ENCODE measurements around the gene SORCS2. TPM values are rescaled to one million over a fixed set of nuclear protein-coding genes. Genes with fewer than 3 reads are reported as not detected.

Gene SORCS2
- total and polyA plus RNA-seq, 12 donors: 0.67 to 15.5 (median 1.3) TPM

GRCh38 chr4:7593646-7594412, 401.5 kb downstream of the SORCS2 start:
- no peak for TF ChIP-seq POLR2A (IDR thresholded peaks at IDR 0.05)
- TF ChIP-seq CTCF (IDR thresholded peaks at IDR 0.05): no peak
- H3K36me3 ChIP-seq (replicated peaks in 1 of 2): no peaks in the 10 kb centered on the region
- no peak for DNase-seq
- H3K9me3 ChIP-seq (replicated peaks in 1 of 3): no peaks in the 10 kb centered on the region
- no peak overlapping the region for H3K27ac ChIP-seq
- no peaks in the 10 kb centered on the region for H3K4me1 ChIP-seq (replicated peaks in 1 of 2)
- intact Hi-C loops (cut with DNase I): no loop called here
- WGBS, 4 donors: 71 to 80% (median 78%) methylated on average over 15 to 21 of the region's 21 CpGs
- no peak overlapping the region for H3K4me3 ChIP-seq
- peaks cover 10% of the 10 kb centered on the region for H3K27me3 ChIP-seq

- Histone ChIP-seq H3K9me3 (replicated peaks in 1 of 3) (no peaks in the 10 kb centered on the region), H3K27me3 (peaks cover 10% of the 10 kb centered on the region), H3K4me1 (replicated peaks in 1 of 2) (no peaks in the 10 kb centered on the region), H3K27ac (no peak overlapping the region), H3K4me3 (no peak overlapping the region), H3K36me3 (replicated peaks in 1 of 2) (no peaks in the 10 kb centered on the region)
- TF ChIP-seq POLR2A (IDR thresholded peaks at IDR 0.05) (no peak), CTCF (IDR thresholded peaks at IDR 0.05) (no peak)
- no peak for DNase-seq
- 61 to 69% (median 64%) methylated on average over 11 of the region's 11 CpGs for WGBS, 4 donors
- intact Hi-C loops (cut with DNase I): no loop called here
These were observed 403.7 kb downstream of the SORCS2 start for GRCh38 chr4:7595934-7596461.

- no peak for TF ChIP-seq POLR2A (IDR thresholded peaks at IDR 0.05)
- no peak for TF ChIP-seq CTCF (IDR thresholded peaks at IDR 0.05)
- 67 to 77% (median 71%) methylated on average over 9 of the region's 9 CpGs for WGBS, 4 donors
- intact Hi-C loops (cut with DNase I): no loop called here
- H3K27me3 ChIP-seq: peaks cover 10% of the 10 kb centered on the region
- H3K27ac ChIP-seq: no peak overlapping the region
- DNase-seq: no peak
- H3K4me3 ChIP-seq: no peak overlapping the region
- no peaks in the 10 kb centered on the region for H3K4me1 ChIP-seq (replicated peaks in 1 of 2)
- H3K36me3 ChIP-seq (replicated peaks in 1 of 2): no peaks in the 10 kb centered on the region
- H3K9me3 ChIP-seq (replicated peaks in 1 of 3): no peaks in the 10 kb centered on the region
These were observed 404.7 kb downstream of the SORCS2 start for GRCh38 chr4:7596918-7597606.

GRCh38 chr4:7598939-7599790, 406.8 kb downstream of the SORCS2 start:
- TF ChIP-seq CTCF (IDR thresholded peaks at IDR 0.05) (no peak), POLR2A (IDR thresholded peaks at IDR 0.05) (no peak)
- intact Hi-C loops (cut with DNase I): no loop called here
- Histone ChIP-seq H3K36me3 (replicated peaks in 1 of 2) (no peaks in the 10 kb centered on the region), H3K27me3 (peaks cover 10% of the 10 kb centered on the region), H3K9me3 (replicated peaks in 1 of 3) (no peaks in the 10 kb centered on the region), H3K4me3 (no peak overlapping the region), H3K4me1 (replicated peaks in 1 of 2) (no peaks in the 10 kb centered on the region), H3K27ac (no peak overlapping the region)
- 80 to 87% (median 81%) methylated on average over 14 to 29 of the region's 29 CpGs for WGBS, 4 donors
- no peak for DNase-seq
